Measurements from ENCODE around the gene KLC1.

KLC1 gene

GRCh38 chr14:103709814-103710213 is 80.8 kb downstream of the KLC1 start:
- Histone ChIP-seq H3K4me2 (ENCODE audit: low read length) (no peak overlapping the region), H3K9me3 (ENCODE audit: control insufficient read depth, low read length) (no peaks in the 10 kb centered on the region), H3K27me3 (ENCODE audit: control insufficient read depth, insufficient read depth, low read length) (no peaks in the 10 kb centered on the region), H3K4me3 (ENCODE audit: low read depth, low read length) (no peak overlapping the region), H3K27ac (no peak overlapping the region), H3K4me1 (no peaks in the 10 kb centered on the region), H3K36me3 (ENCODE audit: control insufficient read depth, insufficient read depth, low read length) (no peaks in the 10 kb centered on the region), H3K79me2 (no peaks in the 10 kb centered on the region), H3K9ac (no peak overlapping the region), H2AFZ (no peak overlapping the region)
- TF ChIP-seq CTCF (IDR thresholded peaks at IDR 0.05): no peak

- no peaks in the 10 kb centered on the region for H3K9me3 ChIP-seq (ENCODE audit: control insufficient read depth, low read length)
- no peak overlapping the region for H2AFZ ChIP-seq
- H3K36me3 ChIP-seq (ENCODE audit: control insufficient read depth, insufficient read depth, low read length): no peaks in the 10 kb centered on the region
- no peak overlapping the region for H3K4me2 ChIP-seq (ENCODE audit: low read length)
- no peaks in the 10 kb centered on the region for H3K4me1 ChIP-seq
- TF ChIP-seq CTCF (IDR thresholded peaks at IDR 0.05): no peak
- no peak overlapping the region for H3K4me3 ChIP-seq (ENCODE audit: low read depth, low read length)
- no peaks in the 10 kb centered on the region for H3K27me3 ChIP-seq (ENCODE audit: control insufficient read depth, insufficient read depth, low read length)
- no peaks in the 10 kb centered on the region for H3K79me2 ChIP-seq
- no peak overlapping the region for H3K27ac ChIP-seq
- no peak overlapping the region for H3K9ac ChIP-seq
These were observed 81.9 kb downstream of the KLC1 start for GRCh38 chr14:103710771-103711377.

GRCh38 chr14:103711516-103712431 is 82.8 kb downstream of the KLC1 start:
- Histone ChIP-seq H3K4me2 (ENCODE audit: low read length) (no peak overlapping the region), H3K9me3 (ENCODE audit: control insufficient read depth, low read length) (no peaks in the 10 kb centered on the region), H2AFZ (no peak overlapping the region), H3K9ac (no peak overlapping the region), H3K4me3 (ENCODE audit: low read depth, low read length) (no peak overlapping the region), H3K4me1 (no peaks in the 10 kb centered on the region), H3K27ac (no peak overlapping the region), H3K79me2 (peaks cover 3% of the 10 kb centered on the region), H3K27me3 (ENCODE audit: control insufficient read depth, insufficient read depth, low read length) (no peaks in the 10 kb centered on the region), H3K36me3 (ENCODE audit: control insufficient read depth, insufficient read depth, low read length) (no peaks in the 10 kb centered on the region)
- TF ChIP-seq CTCF (IDR thresholded peaks at IDR 0.05): no peak

- Histone ChIP-seq H3K4me3 (ENCODE audit: low read depth, low read length) (no peak overlapping the region), H3K79me2 (peaks cover 6% of the 10 kb centered on the region), H3K4me2 (ENCODE audit: low read length) (no peak overlapping the region), H3K9ac (no peak overlapping the region), H3K36me3 (ENCODE audit: control insufficient read depth, insufficient read depth, low read length) (no peaks in the 10 kb centered on the region), H2AFZ (no peak overlapping the region), H3K27ac (no peak overlapping the region), H3K4me1 (no peaks in the 10 kb centered on the region), H3K27me3 (ENCODE audit: control insufficient read depth, insufficient read depth, low read length) (no peaks in the 10 kb centered on the region), H3K9me3 (ENCODE audit: control insufficient read depth, low read length) (no peaks in the 10 kb centered on the region)
- TF ChIP-seq CTCF (IDR thresholded peaks at IDR 0.05): no peak
These were observed 83.7 kb downstream of the KLC1 start for GRCh38 chr14:103712633-103713247.
